GM04503 (cell line): Measurements from ENCODE around the gene CMC4.

Experiments
- DNase-seq: peaks from one replicate; pipeline ENCODE4 v3.0.0-alpha.2; 2012; ENCODE audit warnings: low read depth

The CMC4 gene, protein sequence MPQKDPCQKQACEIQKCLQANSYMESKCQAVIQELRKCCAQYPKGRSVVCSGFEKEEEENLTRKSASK

DNA sequence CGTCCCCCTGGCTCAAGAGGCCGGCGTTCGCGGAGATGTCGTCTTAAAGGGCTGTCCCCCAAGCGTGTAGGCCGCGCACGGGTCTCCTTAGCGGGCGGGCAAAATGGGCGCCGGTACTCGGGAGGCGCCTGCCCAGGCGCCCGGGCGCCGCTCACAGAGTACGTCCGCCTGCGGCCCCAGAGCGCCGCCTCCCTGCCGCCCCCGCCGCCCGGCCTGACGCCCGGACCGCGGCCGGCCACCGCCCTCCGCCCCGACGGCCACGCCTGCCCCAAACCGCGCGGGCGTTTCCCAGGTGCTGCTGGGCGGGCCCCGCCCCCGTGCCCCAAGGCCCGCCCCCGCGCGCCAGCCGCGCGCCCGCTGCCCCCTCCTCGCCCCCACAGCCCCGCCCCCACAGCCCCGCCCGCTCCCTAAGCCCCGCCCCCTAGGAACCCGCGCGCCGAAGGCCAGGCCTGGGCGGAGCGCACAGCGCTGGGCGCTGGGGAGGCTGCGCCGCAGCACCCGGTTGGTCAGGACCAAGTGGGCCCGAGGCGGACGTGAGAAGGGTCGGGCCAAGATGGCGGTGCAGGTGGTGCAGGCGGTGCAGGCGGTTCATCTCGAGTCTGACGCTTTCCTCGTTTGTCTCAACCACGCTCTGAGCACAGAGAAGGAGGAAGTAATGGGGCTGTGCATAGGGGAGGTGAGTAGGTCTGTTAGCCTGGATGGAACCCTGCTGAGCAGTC lies at the start of gene CMC4, which contains the start of the genes BRCC3 and MTCP1:
CMC4 (minus strand) TSS at position 162 of the 719 bp plus-strand sequence. CDS start 7,113 bp downstream, outside the sequence.
BRCC3 (plus strand) TSS at position 534 of the 719 bp plus-strand sequence; CDS start at position 554, 20 bp downstream.
MTCP1 (minus strand) TSS at position 162 of the 719 bp plus-strand sequence. CDS start 5,126 bp downstream, outside the sequence.
- no peak for DNase-seq

DNA sequence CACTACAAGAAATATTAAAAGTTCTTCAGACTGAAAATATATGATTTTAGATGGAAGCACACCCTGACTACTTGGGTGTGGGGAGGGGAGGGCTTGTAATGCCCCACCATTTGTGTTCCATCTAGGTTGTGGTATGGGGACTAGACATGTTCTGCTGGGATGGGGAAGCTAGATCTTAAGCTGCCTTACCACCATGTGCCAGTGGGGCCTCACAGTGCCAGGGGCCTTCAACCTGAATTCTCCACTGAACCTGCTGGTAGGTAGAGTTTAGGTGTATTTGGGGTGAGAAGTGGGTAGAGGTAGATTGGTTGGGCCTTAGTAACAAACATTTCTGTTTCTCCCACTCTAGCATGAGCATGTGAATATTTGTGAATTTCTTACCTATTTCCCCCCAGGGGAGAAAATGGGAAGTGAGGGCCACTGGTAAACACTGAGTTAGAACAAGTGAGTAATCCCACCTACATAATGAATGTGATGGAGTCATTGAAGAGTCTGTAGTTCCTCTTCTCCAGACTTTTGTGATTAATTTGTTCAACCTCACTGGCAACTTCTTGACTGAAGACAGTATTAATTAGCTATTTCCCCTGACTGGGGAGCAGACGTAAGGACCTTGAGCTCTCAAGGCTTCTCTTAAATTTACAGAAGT lies 44.4 kb upstream of the CMC4 start:
- DNase-seq: no peak

DNA sequence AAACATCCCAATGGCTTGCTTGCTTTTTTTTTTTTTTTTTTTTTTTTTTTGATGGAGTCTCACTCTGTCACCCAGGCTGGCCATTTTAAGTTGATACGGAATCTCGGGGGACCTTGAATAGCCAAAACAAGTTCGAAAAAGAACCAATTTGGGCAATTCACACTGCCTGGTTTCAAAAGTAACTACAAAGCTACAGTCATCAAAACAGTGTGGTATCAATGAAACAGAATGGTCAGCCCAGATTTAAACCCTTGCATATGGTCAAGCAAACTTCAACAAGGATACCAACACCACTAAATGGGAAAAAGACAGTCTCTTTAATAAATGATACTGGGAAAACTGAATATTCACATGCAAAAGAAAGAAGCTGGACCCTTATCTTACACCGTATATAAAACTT lies 42.2 kb upstream of the CMC4 start:
- no peak for DNase-seq

DNA sequence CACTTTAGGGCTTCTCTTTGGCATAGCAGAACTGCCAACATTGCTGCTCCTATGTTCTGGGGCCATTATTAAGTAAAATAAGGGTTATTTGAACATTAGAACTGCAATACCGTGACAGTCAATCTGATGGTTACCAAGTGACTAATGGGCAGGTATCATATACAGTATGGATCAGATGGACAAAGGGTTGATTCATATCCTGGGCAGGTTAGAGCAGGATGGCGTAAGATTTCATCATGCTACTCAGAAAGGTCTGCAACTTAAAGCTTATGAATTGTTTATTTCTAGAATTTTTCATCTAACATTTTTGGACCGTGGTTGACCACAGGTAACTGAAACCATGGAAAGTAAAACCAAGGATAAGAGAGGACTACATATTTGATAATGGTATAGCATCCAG lies 41.2 kb upstream of the CMC4 start:
- DNase-seq: no peak

DNA sequence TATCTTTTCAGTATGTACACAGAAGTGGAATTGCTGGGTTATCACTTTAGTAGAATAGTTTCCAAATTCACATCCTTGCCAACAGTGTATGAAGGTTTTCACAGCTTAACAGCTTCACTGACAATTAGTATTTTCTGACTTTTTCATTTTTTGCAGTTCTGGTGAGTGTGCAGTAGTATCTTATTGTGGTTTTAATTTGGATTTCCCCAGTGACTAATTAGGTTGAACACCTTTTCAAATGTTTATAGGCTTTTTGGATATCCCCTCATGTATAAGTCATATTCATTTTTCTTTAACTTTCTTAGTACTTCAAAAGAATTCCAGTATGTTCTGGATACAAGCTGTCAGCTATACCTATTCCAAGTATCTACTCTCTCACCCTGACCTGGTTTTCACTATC lies 37.5 kb upstream of the CMC4 start:
- DNase-seq: no peak

DNA sequence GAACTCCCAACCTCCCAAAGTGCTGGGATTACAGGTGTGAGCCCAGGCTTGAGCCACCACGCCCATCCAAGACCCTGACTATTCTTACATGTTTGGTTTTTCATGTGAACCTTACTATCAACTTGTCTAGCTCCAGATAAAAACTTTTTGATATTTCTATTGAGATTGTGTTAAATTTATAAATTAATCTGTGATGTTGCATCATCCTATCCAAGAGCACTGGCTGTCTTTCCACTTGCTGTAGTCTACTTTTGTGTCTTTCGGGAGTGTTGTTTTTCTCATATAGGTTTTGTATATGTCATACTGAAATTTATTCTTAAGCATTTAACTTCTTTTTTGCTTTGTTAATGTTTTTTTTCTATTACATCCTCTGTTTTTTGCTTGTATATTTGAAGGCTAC lies 35.0 kb upstream of the CMC4 start:
- DNase-seq: no peak

DNA sequence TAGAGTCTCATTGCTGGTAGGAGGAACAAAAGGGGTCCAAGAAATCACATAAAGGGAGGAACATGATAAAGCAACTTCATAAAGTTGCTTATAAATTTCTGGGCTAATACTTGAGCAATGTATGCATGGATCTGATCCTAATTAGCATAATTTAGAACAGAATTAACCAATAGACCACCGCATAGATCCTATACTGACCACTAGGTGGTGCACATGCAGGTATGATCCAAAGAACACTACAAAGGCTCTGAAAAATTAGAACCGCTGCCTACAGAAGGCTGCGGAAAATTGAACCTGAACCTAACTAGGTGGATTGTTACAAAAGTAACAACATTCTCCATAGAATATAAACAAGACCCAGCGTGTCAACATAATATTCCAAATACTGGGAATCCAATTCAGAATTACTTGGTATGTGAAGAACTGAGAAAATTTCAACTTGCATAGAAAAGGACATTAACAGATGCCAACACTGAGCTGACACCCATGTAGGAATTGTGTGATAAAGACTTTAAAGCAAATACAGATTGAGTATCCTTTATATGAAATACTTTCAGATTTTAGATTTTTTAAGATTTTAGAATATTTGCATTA lies 23.6 kb upstream of the CMC4 start:
- no peak for DNase-seq

DNA sequence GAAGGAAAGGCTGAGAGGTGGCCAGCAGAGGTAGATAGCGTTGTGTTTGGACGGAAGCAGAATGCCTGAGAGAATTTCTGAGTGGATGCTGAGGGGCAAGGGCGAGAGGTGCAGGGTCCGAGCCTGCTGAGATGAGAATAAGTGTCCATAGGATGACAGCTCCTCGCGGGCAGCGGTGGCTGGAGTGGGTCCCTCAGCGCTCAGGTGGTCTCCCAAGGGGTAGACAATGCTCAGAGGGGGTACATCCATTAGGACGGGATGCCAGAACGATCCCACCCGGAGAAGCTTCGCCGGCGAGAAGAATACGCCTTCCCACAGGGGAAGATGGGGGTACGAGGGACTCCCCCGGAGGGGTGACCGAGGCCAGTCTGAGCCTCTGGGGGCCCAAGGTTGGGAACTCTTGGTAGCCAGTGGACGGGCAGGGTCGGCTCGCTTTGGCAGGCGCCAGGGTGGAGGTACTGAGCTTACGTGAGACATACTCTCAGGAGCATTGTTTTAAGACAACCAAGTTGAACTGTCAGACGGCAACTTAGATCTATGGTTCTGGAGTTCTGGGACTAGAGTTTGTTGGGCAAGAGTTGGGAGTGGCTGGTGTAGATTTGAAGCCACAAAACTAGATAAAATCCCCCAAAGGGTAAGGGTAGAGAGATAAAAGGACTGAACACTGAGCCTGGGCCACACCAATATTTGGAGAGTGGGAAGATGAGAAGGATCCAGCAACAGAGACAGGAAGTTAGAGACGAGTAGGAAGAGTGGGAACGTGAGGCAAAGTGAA lies 16.2 kb upstream of the CMC4 start:
- DNase-seq: no peak

DNA sequence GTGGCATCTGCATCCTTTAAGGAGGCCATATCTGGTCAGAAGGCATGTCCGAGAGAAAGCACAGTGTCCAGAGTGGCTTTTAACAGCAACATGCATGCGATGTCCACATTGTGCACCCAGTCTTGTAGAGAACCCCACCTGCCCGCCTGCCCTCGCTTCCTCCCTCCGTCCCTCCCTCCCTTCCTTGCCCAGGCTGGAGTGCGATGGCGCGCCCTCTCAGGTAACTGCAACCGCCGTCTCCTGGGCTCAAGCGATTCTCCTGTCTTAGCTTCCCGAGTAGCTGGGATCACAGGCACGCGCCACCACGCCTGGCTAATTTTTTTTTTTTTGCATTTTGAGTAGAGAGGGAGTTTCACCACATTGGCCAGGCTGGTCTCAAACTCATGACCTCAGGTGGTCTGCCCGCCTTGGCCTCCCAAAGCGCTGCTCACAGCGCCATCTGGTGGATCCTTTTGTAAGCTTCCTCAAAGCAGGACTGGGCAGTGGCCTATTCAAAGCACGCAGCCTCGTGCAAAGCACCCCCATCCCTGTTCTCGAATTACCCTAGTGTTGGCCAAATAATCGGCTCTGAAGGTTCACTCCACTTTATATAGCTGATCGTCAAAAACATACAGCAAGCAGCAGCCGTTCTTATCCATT lies 15.4 kb upstream of the CMC4 start:
- DNase-seq: no peak

DNA sequence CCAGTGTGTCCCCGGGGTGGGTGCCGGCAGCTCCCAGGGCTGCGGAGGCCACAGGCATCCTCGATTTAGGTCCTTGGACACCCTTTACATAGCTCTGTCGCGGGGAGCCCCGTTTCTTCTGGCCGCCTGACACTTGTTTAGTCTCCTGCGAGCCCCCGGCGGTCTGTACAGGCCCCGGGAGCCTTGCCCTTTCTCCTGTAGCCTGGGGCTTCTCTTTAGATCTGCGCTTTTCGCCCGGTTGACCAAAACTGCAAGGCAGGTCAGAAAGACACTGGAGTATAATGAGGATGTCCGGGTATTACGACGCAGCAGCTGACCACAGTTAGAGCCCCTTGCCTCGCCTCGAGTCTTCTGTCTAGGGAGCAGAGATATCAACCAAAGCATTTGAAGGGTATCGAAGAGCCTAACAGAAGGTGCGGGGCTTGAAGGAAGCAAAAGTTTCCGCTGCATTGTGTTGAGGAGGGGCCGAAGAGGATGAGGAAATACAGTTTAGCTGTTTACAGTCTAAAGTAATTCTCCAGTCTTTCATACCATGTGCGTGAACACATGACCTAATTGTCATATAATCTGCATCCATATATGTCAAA lies 851 bp upstream of the CMC4 start:
- no peak for DNase-seq

DNA sequence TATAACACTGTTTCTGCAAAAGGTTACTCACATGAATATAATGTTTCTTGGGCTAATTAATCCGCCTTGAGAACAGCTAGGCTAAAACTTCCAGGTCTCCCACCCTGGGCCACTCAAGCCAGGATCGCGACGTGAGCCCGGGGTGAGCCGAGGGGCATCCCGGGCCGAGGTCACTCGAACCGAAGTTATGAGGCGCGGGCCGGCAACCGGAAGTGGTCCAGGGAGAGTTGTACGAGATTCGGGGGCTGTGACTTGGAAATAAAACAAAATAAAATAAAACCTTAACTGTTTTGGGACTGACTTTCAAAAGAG lies 317 bp downstream of the CMC4 start:
- DNase-seq: no peak

DNA sequence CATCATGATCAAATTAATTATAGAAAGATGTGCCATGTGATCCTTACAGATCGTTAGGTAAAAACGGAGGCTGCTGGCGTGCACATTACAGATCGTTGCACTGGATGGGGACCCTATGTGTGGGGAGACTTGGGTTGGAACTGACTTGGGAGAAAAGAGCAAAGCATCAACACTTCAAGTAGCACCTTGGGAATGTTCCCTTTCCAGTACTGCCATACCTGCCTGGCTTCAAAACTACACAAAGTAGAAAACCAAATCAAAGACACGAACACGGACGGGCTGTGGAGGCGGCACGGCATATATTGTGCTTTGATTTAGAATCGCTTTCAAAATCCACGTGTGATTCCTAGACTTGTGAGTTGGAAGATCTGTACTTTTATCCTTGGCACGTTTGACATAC lies 898 bp downstream of the CMC4 start:
- no peak for DNase-seq

DNA sequence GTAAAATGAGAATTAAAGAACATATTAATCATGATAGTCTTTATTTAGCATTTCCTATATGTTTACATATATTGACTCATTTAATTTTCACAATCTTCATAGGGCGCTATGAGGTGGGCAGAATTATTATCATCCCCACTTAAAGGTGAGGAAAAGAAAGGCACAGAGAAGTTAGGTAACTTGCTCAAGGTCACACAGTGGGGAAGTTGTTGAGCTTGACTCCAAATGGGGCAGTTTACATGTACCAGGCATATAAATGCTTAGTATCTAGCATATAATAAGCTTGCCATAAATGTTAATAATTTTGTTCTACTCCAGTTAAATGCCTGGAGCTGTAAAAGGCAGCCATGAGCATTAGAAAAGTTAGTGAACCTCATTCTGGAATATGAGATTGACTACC lies 1.5 kb downstream of the CMC4 start:
- no peak for DNase-seq

DNA sequence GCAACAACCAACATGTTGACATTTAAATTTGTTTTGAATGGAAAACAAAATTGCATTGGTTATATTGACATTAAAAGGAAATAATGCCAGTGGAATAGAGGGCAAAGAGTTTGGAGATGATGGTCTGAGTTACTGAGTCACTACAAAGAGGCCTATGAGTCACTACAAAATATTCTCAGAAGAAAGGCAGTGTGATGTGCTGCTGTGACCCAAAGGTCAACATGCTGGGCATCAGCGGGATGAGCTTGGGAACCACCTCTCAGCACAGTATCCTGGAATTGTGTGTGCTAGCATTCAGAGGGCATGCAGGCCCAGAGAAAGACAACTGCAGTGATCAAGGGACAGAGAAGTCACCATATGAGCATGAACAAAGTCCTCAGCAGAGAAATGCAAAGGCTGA lies 2.8 kb downstream of the CMC4 start:
- no peak for DNase-seq

DNA sequence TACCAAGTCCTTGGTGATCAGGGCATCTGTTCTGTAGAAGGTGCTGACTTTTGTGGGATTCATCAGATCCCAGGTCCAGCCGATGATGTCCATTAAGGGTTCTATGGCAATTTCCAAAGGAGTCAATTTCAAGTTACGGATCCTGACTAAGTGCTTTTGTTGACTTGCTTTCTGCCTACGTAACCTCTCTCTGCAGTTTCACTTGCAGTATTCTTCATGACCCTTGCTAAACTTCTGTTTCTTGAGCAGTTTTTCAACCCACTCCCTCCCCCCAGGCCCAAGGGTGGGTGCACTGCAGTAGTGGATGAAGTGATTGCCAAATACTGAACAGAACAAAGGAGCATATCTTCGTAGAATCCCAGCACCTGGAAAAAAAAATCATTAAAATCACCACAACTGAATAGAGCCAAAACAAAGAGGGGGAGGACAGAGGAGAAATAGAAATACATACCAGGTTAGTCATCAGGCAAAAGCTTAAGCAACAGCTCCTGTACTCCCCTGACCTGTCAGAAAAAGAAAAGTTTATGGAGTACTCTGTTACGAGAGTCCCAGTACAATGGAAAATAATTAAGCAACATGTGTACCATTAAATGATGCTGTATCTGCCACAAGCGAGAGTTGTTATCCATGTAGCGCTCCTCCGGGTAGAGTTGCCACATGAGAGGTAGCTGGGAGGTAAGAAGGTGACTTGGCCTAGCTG lies 5.8 kb downstream of the CMC4 start:
- no peak for DNase-seq

DNA sequence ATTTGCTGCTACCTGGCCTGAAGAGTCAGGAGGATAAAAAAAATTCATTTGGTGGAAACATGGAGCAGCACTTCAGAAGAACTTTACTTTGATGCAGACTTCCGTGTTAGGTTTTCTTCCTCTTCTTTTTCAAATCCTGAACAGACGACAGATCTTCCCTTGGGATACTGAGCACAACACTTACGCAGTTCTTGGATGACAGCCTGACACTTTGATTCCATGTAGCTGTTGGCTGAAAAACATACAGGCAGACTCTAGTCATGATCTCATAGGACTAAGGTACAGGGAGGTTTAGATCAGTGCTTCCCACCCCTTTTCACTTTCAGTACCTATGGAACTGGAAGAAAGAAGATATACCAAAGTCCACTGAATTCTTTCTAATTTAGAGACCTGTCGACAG lies 9.2 kb downstream of the CMC4 start:
- no peak for DNase-seq

DNA sequence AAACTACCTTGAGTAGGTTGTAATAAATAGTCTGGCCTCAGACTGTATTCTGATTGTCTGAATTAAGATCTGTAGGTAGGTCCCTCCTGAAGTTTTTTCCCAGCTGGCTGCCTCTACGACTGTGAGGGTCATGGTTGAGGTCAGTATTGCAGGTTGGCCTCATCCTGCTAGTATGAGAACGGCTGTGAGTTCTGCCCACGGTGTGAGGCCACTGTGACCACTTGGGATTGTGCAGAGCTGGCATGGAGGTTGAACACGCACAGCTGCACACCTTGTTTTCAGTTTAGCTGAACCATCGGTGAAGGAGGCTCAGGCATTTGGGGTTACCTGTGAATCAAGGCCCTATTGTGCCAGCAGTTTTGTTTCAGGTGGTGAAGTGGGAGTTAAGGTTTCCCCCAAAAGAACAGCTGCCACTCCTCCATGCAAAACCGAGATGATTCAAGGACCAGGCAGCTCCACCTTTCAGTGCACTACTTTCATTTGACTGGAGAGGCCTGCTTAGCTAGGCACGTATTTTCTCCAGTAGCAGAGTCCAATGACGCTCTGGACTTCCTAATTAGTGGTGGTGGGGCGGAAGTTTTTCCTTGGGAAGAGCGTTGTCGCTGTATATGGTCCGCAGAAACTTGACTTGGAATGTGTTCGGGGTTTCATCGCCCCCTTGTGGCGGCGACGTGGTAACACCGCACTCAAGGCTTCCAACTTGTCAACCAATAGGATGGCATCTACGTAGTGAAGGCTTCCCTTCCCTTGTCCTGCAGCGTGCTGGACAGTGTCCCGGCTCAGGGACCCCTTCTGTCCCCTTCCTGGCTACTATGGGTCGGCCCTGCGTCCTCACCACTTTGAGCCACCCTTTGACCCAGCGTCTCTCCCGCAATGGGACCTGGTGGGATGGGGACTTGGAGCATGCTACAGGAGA lies 13.8 kb downstream of the CMC4 start:
- no peak for DNase-seq

DNA sequence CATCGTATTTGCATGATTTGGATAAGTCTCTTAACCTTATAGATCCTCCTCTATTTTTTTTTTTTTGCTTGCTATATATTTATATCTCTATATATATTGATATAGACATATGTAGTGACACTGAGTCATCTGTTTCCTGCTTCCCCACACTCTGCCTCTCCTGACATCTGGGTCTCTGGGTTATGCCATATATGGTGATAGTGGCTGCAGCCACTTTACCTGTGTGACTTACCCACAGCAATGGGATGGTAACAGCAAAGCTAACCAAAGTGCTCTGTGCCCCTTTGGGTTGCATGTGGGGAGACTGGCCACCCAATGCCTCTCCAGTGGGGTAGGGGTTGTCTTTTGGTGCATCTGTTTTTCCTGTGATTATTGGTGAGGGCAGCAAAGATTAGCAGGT lies 14.5 kb downstream of the CMC4 start:
- DNase-seq: no peak

DNA sequence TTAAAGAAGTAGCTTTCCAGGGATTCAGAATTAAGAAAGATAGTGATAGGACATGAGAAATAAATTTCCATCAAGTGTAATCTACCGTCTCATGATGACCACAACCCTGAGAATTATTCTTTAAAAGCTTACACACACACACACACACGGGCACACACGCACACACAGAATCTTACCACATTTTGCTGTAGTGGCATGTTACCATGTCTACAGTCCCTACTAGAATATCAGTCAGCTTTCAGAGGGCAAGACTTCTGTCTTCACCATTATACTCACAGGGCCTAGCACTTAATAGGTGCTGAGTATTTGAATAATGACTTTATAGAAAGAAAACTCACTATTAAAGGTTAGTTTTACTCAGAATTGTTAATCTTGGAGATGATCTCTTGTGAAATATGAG lies 15.4 kb downstream of the CMC4 start:
- DNase-seq: no peak

DNA sequence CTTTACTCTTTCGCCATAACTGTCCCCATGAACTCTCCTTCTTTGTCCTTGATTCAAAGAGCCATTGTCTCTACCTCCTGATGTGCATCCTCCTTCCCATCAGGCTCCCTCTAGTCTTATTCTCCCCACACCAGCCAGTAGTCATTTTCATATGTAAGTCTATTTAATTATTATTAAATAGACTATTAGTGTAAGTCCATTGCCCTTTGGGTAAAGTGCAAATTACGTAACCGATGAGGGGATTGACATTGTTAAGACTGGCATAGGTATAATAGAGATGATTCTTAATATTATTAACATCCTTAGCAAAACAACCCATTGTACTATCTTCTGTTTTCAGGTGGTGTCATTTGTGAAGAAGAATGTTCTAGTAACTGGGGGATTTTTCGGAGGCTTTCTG lies 16.7 kb downstream of the CMC4 start:
- DNase-seq: no peak
